Measurements from ENCODE around the gene NXPE1.

GRCh38 chr11:114607753-114608459, 48.2 kb upstream of the NXPE1 start:
- no peak for TF ChIP-seq CTCF (IDR thresholded peaks at IDR 0.05)
- TF ChIP-seq POLR2A (IDR thresholded peaks at IDR 0.05): no peak
- no peak for TF ChIP-seq EP300 (IDR thresholded peaks at IDR 0.05)

All from ovary (tissue), 3 donors.